HepG2 (cell line): Measurements from ENCODE around the gene LOXL3. TPM values are rescaled to one million over a fixed set of nuclear protein-coding genes. Genes with fewer than 3 reads are reported as not detected.
A peak's percentile ranks its signal among the peaks of the same experiment; 100 is the strongest.

ENCODE experiments used
- DZIP1 ChIP-seq: sonication (generic); formaldehyde crosslinking; IDR thresholded peaks from 2 replicates; pipeline ENCODE4 v1.5.0; 2020; ENCODE audit warnings: mild to moderate bottlenecking, missing genetic modification reagents
- FOXC1 ChIP-seq: sonication (generic); formaldehyde crosslinking; IDR thresholded peaks from 2 replicates; pipeline ENCODE4 v1.8.0; 2022; ENCODE audit warnings: mild to moderate bottlenecking, missing genetic modification reagents, borderline replicate concordance
- HNRNPLL ChIP-seq: fragments of 200-400 bp; formaldehyde crosslinking; IDR thresholded peaks from 2 replicates; pipeline ENCODE4 v1.6.1; 2017; ENCODE audit warnings: mild to moderate bottlenecking, low read depth, low read length; ENCODE audit not compliant: poor library complexity, severe bottlenecking
- KDM1A ChIP-seq: IDR thresholded peaks from 2 replicates; pipeline ENCODE4 v1.6.1; 2016; ENCODE audit warnings: missing compliant biosample characterization
- KDM2A ChIP-seq: sonication (generic); formaldehyde crosslinking; IDR thresholded peaks from 2 replicates; pipeline ENCODE4 v1.4.0; 2020; ENCODE audit warnings: low read depth, missing genetic modification reagents, borderline replicate concordance
- KDM4B ChIP-seq: sonication (generic); formaldehyde crosslinking; IDR thresholded peaks from 2 replicates; pipeline ENCODE4 v1.4.0; 2020; ENCODE audit warnings: missing genetic modification reagents
- NBN ChIP-seq: fragments of 450-650 bp; conservative IDR thresholded peaks from 2 replicates; pipeline ENCODE4 v1.6.1; 2017
- NONO ChIP-seq, 2 experiments: fragments of 450-650 bp in 1 of 2; sonication (generic) in 1 of 2; formaldehyde crosslinking in 1 of 2; IDR thresholded peaks in 1 of 2; conservative IDR thresholded peaks in 1 of 2; 2 replicates each; pipeline versions ENCODE4 v1.6.1 to v1.8.0; 2017 to 2022; ENCODE audit warnings: mild to moderate bottlenecking in 1 of 2, missing genetic modification reagents in 1 of 2, moderate library complexity in 1 of 2
- NR2F6 ChIP-seq, 2 experiments: IDR thresholded peaks; 2 replicates each; pipeline ENCODE4 v1.6.1; 2016; ENCODE audit warnings: antibody characterized with exemption in 1 of 2, mild to moderate bottlenecking in 1 of 2
- PAWR ChIP-seq: sonication (generic); formaldehyde crosslinking; IDR thresholded peaks from 2 replicates; pipeline ENCODE4 v1.4.0; 2020; ENCODE audit warnings: missing genetic modification reagents, mild to moderate bottlenecking, borderline replicate concordance
- PAX8 ChIP-seq: sonication (generic); formaldehyde crosslinking; IDR thresholded peaks from 2 replicates; pipeline ENCODE4 v1.8.0; 2022; ENCODE audit warnings: mild to moderate bottlenecking, missing genetic modification reagents, borderline replicate concordance
- REL ChIP-seq: sonication (generic); formaldehyde crosslinking; conservative IDR thresholded peaks from 2 replicates; pipeline ENCODE4 v1.8.0; 2022; ENCODE audit warnings: mild to moderate bottlenecking, missing genetic modification reagents, moderate library complexity
- TCF7 ChIP-seq: sonication (generic); IDR thresholded peaks from 2 replicates; pipeline ENCODE4 v1.6.1; 2016; ENCODE audit warnings: antibody characterized with exemption, low read depth
- ZNF225 ChIP-seq: sonication (generic); formaldehyde crosslinking; IDR thresholded peaks from 2 replicates; pipeline ENCODE4 v1.4.0; 2020; ENCODE audit warnings: mild to moderate bottlenecking, missing genetic modification reagents
- ZNF629 ChIP-seq: sonication (generic); formaldehyde crosslinking; conservative IDR thresholded peaks from 2 replicates; pipeline ENCODE4 v1.5.0; 2020; ENCODE audit warnings: missing genetic modification reagents
- polyA plus RNA-seq, 8 experiments: library from polyadenylated mRNA; depleted of rRNA in 3 of 8; stranded (reverse) in 7 of 8; unstranded in 1 of 8; fragments of >200 nt; fragmentation: Illumina TruSeq in 4 of 8; extraction: Trizol in 4 of 8; gene quantifications; 2 replicates each; pipeline versions ENCODE4 v1.2.1 to v1.2.3, GENCODE V29; 2011 to 2016; ENCODE audit warnings: low read depth in 4 of 8, missing spikeins in 1 of 8, mixed read lengths in 1 of 8; ENCODE audit not compliant: insufficient read depth in 1 of 8
- total RNA-seq, 5 experiments: library from RNA; depleted of rRNA; stranded (reverse); fragments of >200 nt; fragmentation: Illumina TruSeq; extraction: Trizol; gene quantifications; 2 replicates each; pipeline ENCODE4 v1.2.3, GENCODE V29; 2016; ENCODE audit warnings: low read depth in 1 of 5
- TF ChIP-seq, protein P1 (sequence below): sonication (generic); formaldehyde crosslinking; IDR thresholded peaks from 2 replicates; pipeline ENCODE4 v1.5.0; 2020; ENCODE audit warnings: missing genetic modification reagents
- TF ChIP-seq, protein P2 (sequence below): sonication (generic); formaldehyde crosslinking; IDR thresholded peaks from 2 replicates; pipeline ENCODE4 v1.8.0; 2022; ENCODE audit warnings: missing genetic modification reagents, mild to moderate bottlenecking, inconsistent platforms, borderline replicate concordance
- TF ChIP-seq, protein P3 (sequence below): sonication (generic); formaldehyde crosslinking; IDR thresholded peaks from 2 replicates; pipeline ENCODE4 v1.4.0; 2020; ENCODE audit warnings: low read depth, mild to moderate bottlenecking, missing genetic modification reagents

LOXL3 gene
- total and polyA plus RNA-seq, 2 of the 13 experiments (the other 11 are each of a cell fraction or from before 2014, with no cell fraction given), result 0.55 to 6.5 TPM

DNA sequence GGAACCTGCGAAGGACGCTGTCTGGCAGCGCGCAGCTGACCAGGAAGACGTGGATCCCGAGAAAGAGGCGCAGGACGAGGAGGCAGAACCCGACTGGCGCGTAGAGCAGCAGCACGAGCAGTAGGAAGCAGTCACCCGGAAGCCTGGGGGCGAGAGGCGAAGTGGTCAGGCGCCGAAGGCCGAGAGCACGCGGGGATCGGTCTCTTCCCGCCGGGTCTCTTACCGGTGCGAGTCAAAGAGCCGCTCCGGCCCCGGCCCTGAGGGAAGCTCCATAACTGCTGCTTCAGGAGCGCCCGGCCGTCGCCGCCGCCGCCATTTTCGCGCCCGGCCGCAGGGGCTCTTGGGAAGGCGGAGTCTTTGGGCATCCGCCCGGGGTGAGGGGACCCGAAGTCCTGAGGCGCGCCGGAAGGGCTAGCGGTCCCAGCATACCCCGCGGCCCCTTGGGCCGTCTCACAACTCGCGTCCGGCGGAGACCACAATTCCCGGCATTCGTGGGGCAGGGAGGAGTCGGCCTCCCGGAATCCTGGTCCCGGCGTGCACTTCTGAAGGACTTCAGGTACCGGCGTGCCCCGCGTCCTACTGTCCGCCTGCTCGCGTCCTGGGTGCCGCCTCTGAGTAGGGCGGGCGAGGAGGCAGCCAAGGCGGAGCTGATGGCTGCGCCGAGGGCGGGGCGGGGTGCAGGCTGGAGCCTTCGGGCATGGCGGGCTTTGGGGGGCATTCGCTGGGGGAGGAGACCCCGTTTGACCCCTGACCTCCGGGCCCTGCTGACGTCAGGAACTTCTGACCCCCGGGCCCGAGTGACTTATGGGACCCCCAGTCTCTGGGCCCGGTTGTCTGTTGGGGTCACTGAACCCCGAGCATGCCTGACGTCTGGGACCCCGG lies 24.1 kb downstream of the LOXL3 start, which contains the start of the genes AUP1 and HTRA2 (continued):
- TF ChIP-seq HNRNPLL, result peak; percentile 81
- no peak for TF ChIP-seq NBN
- peak; percentile 67; the same call in 1 of the 2 replicates for TF ChIP-seq NR2F6 (IDR thresholded peaks at IDR 0.05)
- TF ChIP-seq NR2F6 (CRISPR knock-in tag; IDR thresholded peaks at IDR 0.05), result peak; percentile 79
- TF ChIP-seq FOXC1 (CRISPR knock-in tag), result peak; percentile 18; the same call in 1 of the 2 replicates
- TF ChIP-seq, protein P1, sequence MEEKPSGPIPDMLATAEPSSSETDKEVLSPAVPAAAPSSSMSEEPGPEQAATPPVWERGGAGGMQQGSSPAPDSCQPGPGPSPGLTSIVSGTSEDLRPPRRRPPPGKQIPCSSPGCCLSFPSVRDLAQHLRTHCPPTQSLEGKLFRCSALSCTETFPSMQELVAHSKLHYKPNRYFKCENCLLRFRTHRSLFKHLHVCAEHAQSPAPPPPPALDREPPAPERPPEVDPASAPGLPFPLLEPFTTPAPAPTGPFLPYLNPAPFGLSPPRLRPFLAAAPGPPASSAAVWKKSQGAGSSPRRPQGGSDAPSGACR (CRISPR knock-in tag), result peak; percentile 77; the same call in 1 of the 2 replicates
- peak; percentile 65; the same call in 1 of the 2 replicates for TF ChIP-seq REL (CRISPR knock-in tag)
- no peak for TF ChIP-seq KDM1A (CRISPR knock-in tag)
- TF ChIP-seq PAWR (CRISPR knock-in tag), result no peak
- peak; percentile 86; the same call in 1 of the 2 replicates for TF ChIP-seq KDM2A (CRISPR knock-in tag)
- peak; percentile 47; the same call in 1 of the 2 replicates for TF ChIP-seq TCF7
- TF ChIP-seq KDM4B (CRISPR knock-in tag), result peak; percentile 14; the same call in 1 of the 2 replicates
- 0 out of 2 replicates have a peak, but pooled peaks have one; percentile 25 for TF ChIP-seq ZNF629 (CRISPR knock-in tag)
- TF ChIP-seq, protein P2, sequence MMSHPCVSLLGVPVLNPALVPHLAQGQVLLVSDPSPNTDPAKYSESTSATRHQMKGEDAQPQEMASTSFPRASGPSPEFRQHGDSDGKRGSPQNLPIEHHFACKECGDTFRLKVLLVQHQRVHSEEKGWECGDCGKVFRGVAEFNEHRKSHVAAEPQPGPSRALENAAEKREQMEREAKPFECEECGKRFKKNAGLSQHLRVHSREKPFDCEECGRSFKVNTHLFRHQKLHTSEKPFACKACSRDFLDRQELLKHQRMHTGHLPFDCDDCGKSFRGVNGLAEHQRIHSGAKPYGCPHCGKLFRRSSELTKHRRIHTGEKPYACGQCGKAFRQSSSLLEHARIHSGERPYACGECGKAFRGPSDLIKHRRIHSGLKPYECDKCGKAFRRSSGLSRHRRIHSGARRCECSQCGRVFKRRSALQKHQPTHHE (CRISPR knock-in tag), result peak; percentile 90
- peak; percentile 25; the same call in 1 of the 2 replicates for TF ChIP-seq PAX8 (CRISPR knock-in tag)
- no peak for TF ChIP-seq ZNF225 (CRISPR knock-in tag)
- TF ChIP-seq, protein P3, sequence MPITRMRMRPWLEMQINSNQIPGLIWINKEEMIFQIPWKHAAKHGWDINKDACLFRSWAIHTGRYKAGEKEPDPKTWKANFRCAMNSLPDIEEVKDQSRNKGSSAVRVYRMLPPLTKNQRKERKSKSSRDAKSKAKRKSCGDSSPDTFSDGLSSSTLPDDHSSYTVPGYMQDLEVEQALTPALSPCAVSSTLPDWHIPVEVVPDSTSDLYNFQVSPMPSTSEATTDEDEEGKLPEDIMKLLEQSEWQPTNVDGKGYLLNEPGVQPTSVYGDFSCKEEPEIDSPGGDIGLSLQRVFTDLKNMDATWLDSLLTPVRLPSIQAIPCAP (CRISPR knock-in tag), result peak; percentile 35; the same call in 1 of the 2 replicates
- TF ChIP-seq NONO (IDR thresholded peaks at IDR 0.05), result no peak
- TF ChIP-seq NONO (CRISPR knock-in tag; conservative IDR thresholded peaks at IDR 0.05), result peak; percentile 85; the same call in 1 of the 2 replicates
- peak; percentile 65; the same call in 1 of the 2 replicates for TF ChIP-seq DZIP1 (CRISPR knock-in tag)
